Measurements from ENCODE around the gene SUPT3H.

The SUPT3H gene

DNA sequence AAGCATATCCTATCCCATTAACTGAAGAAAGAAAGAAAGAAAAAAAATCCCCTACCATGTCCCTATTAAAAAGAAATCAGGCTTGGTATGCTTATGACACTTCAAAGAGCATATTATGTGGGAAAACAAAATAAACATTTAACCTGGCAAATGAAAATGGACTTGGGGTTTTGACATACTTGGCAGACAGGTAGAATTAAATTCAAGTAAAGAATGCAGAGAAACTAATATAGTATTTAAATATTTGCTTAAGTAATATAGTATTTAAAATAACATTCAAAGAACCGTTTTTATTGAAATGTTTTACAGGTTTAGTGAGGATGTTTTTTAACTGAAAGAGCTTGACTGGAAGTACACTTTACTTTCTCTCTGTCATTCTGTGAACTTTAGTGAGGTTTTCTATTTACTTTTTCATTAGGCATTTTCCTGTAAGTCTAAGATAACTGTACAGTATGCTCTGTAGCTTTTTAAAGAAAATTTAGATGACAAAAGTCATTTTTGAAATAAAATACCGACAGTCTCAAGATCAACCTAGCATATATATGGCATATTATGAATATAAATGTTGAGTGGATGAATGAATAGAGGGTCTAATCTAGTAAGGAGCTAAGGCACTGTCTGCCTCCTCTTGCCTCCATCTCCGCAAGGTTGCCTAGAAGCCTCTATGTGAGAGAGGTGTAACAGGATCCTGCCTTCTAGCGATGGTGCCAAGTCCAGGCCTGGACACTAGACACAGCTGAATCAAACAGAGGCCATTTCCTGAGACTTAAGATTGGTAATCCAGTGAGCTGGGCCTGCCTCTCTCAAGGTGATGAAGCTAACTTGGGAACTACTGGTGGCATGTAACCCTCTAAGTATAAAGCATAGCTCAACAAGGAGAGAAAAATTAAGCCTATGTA lies 394.0 kb downstream of the SUPT3H start:
- DNase-seq = no peak

DNA sequence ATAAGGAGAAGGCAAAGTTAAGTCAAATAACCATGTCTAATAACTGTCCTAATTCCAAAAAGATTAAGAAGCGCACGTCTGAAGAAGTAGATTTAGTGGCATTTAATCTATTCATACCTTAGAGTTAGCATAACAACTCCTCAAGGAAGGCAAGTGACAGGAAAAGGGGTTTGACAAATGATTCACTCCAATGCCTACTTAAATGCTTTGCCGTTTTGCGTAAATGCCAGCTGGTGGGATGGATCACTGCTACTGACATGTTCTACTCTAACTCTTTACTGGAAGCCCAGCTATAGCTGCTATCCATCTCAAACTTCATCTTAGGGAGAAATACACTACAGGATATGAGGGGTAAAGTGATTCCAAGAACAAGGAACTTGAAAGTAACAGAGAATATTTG lies 396.9 kb downstream of the SUPT3H start:
- no peak for DNase-seq

DNA sequence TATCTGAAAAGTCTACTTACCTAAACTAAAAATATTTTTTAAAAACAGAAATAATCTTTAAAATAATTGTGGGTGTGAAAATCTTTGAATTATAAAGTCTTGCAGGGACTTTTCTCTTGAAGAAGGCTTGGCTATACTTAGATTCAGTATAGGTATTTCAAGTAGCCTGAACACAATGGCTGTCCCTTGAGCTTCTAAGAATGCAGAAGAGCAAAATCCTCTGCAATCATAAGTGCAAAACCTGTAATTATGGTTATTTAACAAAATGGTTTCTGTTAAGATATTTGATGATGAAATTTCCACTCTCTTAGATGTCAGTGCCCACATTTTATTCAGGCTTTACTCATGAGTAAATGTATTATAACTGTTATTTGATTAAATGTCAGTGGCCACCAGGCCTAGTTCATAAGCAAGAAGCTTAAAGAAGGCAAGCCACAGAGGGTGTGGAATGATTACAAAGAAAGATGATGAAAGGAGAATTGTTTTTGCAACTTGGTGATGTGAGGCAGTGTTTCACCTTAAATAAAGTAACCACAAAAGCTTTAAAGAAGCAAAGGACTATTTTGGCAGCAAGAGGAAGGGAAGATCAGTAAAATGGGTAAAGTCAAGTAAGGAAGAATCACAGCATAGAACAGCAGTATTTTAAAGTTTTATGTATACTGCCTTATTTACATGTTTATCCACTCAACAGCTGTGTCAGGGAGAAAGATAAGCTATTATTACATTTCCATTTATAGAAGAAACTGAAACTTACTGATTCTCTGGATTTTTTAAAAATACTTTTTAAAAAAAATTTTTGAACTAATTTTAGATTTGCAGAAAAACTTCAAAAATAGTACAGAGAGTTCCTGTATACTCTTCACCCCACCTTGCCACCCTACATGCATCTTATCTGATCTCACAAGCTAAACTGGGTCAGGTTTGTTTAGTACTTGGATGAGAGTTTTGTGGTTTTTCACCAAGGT lies 400.8 kb downstream of the SUPT3H start:
- no peak for DNase-seq

DNA sequence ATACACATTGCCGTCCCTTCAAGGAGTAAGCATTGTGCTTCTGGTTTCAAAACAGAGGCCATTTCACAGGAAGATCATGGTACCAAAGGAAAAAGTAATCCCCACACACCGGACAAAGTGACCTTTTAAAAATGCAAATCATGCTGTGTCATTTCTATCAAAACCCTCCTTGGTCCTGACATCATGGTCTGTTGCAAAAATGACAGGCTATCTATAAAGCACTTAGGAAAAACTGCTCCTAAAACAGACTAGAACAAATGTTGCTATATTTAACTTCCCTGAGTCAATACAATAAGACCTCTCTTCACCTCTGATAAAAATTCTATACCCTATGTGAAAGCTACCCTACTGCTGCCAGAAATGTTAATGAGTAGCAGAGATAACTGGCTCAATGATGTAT lies 403.2 kb downstream of the SUPT3H start:
- no peak for DNase-seq

DNA sequence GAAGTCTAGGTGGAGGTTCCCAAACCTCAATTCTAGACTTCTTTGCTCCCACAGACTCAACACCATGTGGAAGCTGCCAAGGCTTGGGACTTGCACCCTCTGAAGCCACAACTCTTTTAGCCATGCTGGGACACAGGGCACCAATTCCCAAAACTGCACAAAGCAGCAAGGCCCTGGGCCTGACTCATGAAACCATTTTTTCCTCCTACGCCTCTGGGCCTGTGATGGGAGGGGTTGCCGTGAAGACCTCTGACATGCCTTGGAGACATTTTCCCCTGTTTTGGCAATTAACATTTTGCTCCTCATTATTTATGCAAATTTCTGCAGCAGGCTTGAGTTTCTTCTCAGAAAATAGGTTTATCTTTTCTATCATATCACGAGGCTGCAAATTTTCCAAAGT lies 405.0 kb downstream of the SUPT3H start:
- DNase-seq = no peak

DNA sequence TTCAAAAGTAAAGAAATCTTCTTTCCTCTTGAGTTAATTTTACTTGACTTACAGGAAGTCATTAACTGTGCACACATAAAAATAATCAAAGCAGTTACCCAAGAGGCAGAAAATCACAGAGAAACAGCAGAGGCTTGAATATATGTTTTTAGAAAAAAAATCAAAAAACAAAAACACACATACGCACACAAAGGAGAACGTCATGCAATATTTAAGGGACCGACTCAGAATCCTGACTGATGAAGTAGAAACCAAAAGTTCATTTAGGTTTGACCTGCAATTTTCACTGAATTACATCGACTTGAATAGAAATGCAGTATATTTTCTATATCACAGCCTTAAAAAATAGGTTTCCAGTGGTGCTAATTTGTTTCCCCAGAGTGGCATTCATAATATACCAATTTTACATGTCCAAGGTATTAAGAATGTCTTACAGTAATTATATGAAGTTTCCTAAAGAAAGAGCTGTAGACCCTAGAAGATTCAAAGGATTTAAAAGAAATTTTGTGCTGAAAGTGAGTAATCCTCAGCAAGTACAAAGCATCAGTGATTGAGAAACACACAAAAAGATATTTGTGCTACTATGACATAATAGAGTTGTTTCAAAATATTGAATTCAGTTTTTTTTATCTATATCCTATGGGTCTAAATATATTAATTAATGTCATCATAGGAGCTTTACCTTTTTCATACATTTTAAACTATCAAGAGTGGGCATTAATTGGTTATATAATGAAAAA lies 408.1 kb downstream of the SUPT3H start:
- DNase-seq = no peak

DNA sequence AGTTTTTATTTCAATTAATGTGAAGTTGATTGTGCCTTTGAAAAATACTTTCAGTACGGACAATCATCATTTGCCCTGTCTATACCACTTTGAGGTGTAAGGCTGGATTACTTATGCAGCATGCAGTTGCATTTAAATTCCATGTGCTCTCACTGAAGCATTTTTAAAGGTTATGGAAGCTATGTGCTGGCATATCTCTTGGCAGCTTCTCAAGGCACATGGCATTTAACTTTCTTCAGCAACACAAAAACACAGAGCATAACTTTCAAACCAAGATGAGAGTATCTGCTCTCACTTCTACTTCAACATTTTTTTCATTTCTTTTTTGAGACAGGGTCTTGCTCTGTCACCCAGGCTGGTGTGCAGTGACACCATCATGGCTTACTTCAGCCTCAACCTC lies 410.3 kb downstream of the SUPT3H start:
- no peak for DNase-seq

DNA sequence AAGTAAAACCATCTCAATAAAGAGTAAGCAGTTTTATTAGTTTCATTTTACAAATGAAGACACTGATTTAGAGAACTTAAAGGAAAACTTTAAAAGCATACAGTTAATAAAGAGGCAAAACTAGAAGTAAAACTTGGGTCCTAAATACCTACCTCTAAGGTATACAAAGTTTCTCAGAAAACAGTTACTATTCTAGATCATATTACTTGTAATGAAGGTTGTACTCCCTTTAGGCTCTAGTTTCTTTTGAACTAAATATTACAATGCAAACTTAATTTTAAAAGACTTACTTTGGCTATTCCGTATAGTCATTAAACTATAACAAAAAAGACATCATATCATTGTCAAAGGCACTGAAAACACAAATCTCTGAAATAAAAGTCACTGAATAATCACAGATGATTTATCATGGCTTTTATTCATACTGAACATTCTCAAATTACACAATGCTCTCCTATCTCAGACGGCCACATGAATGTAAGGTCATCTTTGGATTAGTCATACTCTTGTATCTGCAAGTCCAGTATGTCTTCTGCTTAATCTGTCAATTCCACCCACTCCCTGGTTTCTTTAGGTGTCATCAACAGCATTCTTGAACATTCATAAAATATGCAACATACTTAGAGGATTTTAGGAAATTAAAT lies 411.2 kb downstream of the SUPT3H start:
- no peak for DNase-seq

DNA sequence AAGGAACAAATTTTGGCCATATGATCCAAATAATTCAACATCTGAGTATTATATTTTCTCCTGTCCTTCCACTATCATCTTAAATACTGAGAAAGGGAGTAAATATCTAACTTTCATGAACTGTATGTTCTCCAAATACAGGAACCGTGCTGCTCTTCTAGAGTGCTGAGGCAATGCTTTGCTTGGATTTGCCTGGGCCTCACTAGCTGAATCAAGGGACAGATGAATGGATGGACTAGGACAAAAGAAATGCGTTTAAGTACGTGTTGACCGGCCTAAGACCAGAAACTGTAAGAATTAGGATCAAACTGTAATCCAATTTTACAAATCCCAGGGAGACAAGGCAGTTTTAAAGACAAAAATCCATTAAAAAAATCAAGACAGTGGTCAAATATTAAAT lies 412.0 kb downstream of the SUPT3H start:
- no peak for DNase-seq

DNA sequence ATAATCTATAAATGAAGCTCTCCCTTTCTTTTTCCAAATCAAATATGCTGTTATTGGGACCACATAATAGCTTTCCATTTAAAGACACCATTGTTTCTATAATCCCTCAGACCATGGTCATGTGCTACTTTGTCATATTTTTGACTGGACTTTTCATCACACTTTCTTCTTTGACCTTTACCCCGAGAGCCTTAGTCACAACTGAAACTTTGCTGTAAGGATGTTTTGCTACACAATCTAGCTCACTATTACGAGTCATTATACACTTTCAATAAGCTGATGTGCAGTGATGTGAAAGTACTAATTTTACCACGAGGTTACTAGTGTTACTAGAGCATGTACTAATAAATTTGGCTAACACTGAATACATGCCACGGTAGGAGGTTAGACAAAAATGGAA lies 416.8 kb downstream of the SUPT3H start:
- no peak for DNase-seq

DNA sequence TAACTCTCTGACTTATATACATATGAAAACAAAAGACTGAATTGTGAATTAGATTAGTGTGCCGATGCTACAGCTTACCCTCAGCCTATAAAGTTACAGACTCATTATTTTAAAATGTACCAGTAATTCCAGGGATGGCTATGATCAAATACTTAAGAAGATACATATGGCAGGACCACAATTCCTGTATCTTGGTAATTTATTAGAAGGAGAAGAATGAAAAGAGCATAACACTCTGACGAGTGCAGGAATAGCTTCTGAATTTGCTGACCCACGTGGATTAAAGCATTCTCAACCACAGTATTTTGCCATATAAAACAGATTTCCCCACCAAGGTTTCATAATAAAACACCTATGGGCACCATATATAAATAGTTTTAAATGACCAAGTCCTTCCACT lies 418.1 kb downstream of the SUPT3H start:
- no peak for DNase-seq

DNA sequence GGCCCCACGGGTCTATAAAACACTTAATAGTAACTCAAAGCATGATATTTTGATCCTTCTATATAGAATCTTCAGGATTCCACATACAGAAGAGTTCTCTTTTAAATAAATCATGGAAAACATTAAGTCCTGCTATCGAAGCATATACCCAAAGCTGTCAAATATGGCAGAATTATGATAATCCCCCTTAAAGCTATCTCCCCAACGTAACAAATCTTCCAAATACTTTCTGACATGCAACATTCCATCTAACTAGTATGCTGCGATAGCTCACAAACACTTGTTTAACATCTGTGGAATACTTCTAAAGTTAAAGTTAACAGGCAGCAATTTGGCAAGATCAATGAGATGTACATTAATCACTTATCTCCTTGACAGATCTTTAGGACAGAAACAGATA lies 420.6 kb downstream of the SUPT3H start:
- no peak for DNase-seq

DNA sequence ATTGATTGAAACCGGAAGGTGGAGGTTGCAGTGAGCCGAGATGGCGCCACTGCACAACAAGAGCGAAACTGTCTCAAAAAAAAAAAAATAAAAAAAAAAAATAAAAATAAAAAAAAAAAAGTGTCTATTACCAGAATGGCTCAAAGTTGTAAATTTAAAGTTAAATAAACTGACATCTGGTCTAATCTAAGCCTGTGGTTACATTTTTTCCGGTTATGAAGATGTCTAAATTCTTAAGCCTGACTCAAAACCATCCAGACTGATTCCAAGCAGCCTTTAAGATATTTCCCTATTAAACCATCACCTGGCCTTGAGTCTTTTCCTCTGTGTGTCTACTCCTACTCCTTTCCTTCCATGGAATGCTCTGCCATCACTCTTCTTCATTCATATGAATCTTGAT lies 421.3 kb downstream of the SUPT3H start:
- no peak for DNase-seq

DNA sequence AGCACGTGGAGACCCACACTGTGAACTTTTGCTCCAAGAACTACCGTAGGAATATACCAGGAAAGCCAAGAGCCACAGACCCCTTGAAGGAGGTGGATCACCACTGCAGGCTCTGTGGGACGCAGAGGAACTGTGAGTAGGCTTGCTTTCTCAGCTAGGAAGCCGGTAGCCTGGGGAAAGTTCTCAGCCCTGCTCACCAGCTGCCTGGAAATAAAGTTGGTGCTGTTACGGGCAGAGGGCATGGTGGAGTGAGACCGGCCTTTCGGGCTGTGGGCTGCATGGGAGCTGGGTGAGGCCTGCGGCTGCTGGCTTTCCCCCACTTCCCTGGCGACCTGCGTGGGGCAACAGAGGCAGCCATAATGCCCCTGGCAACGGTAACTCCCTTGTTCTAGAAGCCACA lies 422.6 kb downstream of the SUPT3H start:
- DNase-seq = no peak

DNA sequence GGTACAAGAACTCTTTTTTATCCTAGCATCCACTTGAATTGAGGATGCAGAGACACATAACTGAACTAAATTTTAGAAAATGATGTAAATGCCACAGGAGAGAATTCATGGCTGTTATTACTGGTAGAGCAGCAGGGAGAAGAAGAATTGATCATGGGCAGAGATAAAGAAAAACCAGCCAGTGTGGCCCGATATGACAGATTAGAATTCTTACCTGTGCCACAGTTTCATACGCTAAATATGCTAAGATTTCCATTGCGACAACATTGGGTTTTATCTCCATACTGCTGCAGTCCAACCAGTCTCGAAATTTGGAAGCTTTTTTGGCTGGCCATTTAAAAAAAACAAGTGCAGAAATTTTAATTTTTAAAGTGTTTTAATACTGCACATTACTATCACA lies 423.5 kb downstream of the SUPT3H start:
- no peak for DNase-seq

DNA sequence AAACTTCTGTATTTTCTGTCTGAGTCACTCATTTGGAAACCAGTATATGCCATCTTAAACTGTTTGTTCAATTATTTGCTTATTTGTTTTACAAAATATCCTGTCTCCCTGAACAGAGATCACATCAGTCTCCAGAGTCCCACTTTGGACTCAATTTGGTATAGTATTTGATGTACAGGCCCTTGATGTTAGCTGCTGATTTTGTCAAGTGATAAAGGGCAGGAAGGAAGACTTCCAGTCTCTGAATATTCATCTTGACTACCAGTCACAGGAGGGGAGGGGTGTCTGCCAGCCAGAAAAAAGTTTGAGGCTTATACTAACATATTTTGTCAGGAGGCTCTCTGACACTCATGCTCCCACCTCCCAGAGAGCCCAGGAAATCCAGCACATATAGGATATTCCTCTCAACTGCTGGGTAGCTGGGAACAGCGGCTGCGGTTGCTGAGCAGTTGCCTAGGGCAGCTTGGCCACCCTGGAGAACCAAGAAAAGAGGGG lies 426.4 kb downstream of the SUPT3H start:
- DNase-seq = no peak

DNA sequence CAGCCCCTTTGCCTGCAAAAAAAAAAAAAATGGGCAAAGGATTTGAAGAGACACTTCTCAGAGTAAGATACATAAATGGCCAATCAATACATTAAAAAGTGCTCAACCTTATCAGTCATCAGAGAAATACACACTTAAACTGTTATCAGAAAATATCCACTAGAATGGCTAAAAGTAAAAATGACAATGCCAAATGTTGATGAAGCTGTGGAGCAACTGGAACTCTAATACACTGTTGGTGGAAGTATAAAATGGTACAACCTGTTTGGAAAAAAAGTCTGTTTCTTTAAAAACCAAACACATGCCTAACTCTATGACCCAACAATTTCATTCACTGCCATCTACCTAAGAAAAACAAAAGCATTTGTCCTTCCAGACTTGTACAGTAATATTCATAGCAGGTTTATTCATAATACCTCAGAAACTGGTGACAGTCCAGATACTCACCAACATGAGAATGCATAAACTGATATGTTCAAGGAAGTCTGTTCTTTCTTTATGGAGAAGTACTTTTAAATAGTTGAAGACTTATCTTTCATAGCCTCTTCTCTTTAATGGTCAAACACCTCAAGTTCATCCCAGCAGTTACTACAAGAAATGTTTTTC lies 428.0 kb downstream of the SUPT3H start:
- no peak for DNase-seq

DNA sequence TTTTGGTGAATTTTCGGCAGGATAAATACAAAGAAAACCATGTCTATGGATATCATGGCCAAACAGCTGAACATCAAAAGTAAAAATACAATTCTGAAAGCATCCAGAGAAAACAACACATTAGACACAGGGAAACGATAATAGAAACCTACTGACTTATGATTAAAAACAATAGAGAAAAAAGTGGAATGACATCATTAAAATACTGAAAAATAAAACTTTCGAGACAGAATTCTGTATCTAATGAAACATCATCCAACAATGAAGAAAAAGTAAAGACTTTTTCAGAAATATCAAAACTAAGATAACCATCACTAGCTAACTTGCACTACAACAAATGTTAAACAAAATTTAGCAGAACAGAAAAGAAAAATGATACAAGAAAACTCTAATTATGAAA lies 434.2 kb downstream of the SUPT3H start:
- DNase-seq = no peak

DNA sequence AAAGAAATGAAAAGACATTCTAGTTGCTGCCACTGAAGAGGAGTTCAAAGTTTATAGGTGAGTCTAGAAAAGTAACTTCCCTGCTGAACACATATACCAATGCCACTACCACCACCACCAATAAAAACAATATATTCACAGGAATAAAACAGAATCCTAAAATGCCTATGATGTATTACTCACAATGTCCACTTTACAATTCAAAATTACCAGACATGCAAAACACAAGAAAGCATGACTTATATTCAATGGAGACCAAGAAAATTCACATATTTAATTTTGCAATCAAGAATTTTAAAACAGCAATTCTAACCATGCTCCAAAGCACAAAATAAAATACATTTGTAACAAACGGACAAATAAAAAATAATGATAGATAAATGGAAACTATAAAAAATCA lies 434.9 kb downstream of the SUPT3H start:
- no peak for DNase-seq

DNA sequence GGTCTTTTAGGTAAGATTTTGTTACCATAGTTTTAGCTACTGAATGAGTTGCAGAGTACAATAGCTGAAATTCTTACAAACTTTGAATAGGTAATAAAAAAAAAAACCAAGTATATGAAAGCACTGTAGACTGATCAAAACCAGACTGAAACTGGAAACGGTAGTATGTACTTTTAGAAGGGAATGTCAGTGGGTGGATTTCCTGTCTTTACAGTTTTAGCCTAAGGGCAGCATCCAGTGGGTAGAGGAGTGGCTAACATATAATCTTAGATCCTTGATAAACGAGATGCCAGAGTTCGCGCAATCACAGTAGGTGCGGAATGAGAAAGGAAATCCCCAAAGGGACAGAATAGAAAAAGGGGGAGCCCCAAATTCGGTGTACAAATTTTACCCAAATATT lies 435.5 kb downstream of the SUPT3H start:
- DNase-seq = no peak

DNA sequence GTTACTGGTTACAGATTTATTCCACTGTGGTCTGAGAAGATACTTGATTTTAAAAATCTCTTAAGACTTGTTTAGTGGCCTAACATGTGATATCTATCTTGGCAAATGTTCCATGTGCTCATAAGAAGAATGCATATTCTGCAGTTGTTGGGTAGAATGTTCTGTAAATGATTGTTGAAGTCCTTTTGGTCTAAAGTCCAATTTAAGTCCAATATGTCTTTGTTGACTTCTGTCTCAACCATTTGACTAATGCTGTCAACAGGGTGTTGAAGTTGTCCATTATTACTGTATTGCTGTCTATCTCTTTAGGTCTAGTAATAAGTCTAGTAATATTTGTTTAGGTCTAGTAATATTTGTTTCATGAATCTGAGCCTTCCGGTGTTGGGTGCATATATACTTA lies 437.4 kb downstream of the SUPT3H start:
- no peak for DNase-seq

DNA sequence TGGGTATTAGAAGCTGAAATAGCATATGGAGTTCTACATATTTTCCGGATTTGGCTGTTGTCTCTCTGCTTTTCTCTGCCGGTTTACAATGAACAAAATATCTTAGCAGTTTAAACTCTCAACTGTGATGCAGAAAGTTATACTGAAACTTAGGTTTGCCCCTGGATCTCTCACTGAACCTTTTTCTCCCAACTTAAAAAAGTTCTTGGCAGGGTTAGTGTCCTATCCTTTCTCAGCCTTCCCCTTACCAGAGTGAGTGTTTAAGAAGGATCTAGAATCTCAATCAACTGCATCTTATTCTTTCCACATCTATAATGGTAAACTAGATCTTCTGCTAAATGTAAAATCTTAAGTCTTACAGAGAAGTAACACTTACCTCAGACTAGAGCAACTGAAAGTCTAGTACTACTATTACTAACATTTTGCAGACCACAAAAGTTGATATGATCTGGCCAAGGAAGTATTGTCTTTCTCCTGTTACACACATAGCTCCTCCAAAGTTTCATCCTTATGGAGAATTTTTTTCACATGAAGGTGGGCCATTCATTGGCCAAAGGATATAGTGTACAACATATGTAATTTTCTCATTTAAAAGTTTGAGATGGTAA lies 441.9 kb downstream of the SUPT3H start:
- no peak for DNase-seq

Measured in SHP77 treated with DMSO at 0.1 percent for 48 hours (cell line).